ENCODE results near the gene FITM1.

The FITM1 gene

DNA sequence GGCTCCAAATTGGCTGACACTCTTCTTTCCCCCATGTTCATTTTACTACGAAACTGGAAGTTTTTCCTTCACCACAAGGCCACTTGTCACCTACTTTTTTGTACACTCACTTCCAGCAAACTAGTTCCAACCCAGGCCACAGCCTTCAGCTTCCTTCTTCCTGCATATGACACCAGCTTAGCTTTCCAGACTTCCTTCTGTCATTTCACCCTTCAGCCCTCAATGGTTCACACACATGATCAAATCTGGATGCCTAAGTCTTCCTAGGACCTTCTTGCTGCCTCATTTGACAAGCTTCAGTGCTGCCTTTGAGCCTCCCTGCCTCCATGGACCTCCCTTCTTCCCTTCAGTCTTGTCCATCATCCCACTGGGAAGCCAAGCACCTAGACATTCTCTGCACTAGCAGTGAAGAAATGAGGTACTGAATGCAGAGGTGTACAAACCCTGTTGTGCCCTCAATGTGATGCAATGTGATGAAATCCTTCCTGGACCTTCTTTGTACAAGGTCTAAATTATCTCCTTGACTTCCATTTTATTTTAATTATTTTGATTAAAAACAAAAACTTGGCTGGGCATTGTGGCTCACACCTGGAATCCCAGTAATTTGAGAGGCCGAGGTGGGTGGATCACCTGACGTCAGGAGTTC, 37.1 kb downstream of the FITM1 start:
- no peak for FAIRE-seq

DNA sequence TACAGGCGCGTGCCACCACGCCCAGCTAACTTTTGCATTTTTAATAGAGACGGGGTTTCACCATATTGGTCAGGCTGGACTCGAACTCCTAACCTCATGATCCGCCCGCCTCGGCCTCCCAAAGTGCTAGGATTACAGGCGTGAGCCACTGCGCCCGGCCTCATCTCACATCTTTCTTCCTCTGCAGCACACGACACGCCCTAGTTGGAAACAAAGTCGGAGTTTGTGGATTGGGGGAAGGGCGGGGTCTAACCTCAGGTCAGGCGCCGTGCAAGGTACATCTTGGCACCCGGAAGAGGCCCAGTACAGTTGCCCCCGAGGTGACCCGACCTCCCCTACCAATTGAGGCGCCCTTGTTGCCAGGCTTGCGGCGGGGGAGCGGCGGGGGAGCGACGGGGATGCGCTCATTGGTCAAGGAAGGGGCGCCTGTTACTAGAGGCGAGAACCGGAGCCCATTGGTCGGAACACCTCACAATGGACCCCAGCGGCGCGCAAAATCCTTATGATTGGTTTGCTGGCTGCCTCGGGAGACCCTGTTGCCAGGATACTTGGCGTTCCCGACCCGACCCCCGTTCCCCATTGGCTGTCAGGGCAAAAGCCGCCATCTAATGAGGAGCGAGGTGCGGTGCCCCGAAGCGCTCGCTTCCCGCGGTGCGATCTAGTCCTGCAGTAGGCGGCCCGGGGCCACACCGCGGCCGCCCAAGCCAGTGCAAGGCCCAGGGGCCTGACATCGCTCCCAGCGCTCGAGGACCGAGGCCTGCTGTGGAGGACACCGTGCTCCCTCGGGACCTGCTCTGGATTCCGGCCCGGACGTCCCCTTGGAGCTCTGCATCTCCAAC, 41.2 kb downstream of the FITM1 start, which contains the start of gene REC8:
REC8 (plus strand) TSS at position 659 of the 839 bp plus-strand sequence. CDS start 473 bp downstream, outside the sequence.
- no peak for FAIRE-seq

DNA sequence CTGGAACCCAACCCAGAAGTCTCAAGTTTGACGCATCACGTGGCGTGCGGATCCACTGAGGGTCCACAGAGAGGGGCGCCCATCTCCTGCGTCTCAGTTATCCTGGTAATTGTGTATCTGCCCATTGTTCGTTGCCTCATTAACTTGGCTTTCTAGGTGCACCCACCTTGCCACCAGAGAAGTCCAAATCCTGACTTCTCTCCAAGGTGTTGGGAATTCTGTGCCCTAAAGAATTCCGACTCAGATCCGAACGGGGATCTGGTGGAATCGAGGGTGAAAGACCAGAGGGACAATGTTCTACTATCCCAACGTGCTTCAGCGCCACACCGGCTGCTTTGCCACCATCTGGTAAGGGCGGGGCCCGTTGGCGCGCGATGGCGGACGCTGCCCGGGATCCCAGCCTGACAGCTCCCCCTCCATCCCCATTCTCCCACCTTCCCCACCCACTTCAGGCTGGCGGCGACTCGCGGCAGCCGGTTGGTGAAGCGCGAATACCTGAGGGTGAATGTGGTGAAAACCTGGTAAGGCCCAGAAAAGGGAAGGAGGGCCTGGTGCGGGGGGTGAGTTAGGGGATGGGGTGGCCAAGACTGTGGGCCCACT, 41.9 kb downstream of the FITM1 start:
- FAIRE-seq, result no peak

DNA sequence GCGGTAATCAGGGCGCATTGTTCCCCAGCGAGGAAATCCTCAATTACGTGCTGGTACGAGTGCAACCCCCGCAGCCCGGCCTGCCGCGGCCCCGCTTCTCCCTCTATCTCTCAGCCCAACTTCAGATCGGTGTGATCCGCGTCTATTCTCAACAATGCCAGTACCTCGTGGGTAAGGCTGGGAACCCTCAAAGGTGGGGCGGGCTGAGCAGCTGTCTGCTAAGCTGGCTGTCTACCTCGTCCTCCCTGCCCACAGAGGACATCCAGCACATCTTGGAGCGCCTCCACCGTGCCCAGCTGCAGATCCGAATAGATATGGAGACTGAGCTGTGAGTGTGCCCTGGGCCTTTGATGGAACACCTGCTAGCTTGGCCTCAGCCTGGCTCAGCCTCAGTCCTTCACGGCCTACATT, 42.4 kb downstream of the FITM1 start:
- no peak for FAIRE-seq

DNA sequence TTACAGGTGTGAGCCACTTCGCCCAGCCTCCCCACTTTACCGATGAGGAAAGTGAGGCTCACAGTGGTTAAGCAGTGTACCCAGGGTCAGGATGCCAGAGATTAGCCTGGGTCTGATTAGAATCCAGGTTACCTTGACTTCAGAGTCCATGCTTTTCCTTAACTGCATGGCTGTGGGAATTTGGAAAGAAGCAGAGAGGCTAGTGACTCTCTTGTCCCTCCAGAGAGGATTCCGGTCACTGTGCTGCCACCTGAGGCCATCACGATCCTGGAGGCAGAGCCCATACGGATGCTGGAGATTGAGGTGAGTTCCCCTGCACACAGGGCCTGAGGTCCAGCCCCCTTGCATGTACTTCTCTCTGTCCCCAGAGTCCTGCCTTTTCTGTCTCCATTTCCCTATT, 46.1 kb downstream of the FITM1 start:
- no peak for FAIRE-seq

DNA sequence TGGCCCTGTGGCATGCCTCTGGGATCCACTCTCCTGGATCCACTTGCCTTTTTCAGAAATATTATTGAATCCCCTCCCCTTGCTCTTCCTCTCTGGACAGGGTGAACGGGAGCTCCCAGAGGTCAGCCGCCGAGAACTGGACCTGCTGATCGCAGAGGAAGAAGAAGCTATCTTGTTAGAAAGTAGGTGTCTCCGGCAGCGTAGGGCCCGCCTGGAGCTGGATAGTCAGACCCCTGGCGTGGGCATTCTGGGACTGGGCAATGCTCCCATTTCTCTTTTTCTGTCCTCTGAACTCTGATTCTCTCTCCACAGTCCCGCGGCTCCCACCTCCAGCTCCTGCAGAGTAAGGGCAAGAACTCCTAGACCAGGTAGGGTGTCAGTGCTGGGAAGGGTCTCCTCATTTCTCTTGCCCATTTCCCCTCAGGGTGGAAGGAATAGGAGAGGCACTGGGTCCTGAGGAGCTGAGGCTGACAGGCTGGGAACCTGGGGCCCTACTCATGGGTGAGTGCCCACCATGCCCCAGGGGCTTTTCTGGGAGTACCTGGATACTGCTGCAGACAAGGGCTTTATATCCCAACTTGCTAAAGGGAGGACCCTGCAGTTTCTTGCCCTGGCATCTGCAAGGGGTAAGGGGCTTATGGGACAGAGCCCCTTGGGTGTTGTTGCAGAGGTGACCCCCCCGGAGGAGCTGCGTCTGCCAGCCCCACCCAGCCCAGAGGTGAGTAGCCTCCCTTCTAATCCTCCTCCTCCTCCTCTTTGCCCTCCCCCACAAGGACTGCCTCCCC, 46.8 kb downstream of the FITM1 start:
- no peak for FAIRE-seq

DNA sequence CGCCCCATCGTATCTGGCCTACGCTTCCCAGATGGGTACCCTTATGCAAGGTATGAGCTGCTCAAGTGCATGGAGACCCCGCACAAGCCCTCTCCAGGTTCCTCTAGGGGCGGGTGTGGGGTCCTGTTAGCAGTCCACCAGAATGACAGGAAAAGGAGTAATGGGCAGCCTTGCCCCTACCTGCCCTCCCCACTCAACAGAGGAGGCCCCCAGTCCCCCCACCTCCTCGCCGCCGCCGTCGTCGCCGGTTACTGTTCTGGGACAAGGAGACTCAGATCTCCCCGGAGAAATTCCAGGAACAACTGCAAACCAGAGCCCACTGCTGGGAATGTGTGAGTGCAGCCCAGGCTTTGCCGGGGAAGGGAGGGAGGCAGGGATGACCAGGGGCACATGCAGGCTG, 47.4 kb downstream of the FITM1 start:
- FAIRE-seq, result no peak

DNA sequence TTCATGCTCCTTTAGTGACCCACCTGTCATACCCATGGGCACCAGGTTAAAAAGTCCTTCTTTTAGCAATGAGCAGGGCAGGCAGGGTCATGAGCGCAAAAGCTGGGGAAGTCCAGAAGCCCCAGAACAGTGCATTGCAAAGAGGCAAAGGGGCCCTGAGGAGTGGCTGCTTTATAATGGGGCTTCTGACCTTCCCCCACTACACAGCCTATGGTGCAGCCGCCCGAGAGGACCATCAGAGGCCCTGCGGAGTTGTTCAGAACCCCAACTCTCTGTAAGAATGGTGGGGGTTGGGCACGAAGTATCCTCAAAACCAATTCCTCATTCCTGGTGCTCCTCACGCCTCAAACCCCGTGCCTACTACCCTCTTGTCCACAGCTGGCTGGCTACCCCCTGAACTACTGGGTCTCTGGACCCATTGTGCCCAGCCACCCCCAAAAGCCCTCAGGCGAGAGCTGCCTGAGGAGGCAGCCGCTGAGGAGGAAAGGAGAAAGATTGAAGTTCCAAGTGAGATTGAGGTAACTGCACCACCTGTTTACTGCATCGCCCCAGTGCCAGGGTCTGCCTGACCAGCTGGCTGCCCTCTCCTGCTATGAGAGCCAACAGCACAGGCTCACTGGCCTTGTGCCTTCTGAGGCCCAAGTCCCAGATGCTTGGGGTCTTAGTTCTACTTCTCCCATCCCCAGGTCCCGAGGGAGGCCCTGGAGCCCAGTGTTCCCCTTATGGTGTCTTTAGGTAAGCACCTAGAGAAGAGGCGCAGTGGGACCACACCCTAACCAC, 48.1 kb downstream of the FITM1 start:
- FAIRE-seq, result no peak

DNA sequence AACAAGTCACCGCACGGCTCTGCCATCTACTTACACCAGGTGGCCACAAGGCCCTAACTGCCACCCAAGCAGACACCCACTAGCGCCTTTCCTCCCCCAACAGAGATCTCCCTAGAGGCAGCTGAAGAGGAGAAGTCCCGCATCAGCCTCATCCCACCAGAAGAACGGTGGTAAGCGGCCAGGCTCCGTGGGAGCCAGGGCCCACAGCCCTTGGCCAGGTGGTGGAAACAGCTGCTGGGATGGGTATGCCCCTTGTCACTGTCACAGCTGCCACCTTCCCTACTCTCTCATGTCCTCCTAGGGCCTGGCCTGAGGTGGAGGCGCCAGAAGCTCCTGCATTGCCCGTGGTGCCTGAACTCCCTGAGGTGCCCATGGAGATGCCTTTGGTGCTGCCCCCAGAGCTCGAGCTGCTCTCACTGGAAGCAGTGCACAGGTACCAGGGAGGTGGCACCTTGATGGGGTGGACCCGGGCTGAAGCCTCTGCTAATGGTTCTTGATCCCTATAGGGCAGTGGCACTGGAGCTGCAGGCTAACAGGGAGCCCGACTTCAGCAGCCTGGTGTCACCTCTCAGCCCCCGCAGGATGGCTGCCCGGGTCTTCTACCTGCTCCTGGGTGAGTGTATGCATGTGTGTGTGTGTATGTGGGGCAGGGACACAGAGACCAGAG, 49.0 kb downstream of the FITM1 start:
- FAIRE-seq, result no peak

DNA sequence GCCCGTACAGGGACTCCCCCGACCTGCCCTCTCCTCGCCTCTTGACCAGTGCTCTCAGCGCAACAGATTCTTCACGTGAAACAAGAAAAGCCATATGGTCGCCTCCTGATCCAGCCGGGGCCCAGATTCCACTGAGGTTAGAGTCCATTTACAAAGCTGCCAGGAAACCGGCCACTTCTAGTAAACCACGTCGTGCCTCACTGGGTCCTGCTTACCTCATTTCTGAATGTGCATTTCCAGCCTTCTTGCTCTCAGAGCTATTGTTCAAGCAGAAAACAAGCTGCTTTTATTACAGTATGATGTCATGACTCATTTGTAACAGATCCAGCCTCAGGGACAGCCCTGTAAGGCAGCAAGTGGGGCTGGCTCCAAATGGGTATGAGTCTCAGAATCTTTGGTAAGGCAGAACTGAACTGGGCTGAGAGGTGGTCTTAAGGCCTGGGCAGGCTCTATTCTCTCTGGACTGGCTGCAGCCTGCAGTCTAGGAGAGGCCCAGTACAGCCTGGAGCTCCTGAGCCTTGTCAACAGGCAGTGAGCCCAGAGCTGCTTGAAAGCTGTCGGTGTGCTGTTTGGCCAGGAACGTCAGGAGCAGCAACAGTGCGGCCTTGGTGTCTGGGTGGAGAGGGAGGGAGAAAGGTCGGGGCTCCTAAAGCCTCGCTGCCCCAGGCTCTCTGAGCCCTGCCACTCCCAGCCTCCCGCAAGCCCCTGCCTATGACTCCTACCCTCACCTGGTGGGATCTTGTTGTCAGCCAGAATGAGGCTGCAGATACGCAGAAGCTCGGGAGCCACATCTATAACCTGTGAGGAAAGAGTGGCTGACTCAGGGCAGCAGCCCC, 49.7 kb downstream of the FITM1 start:
- no peak for FAIRE-seq

DNA sequence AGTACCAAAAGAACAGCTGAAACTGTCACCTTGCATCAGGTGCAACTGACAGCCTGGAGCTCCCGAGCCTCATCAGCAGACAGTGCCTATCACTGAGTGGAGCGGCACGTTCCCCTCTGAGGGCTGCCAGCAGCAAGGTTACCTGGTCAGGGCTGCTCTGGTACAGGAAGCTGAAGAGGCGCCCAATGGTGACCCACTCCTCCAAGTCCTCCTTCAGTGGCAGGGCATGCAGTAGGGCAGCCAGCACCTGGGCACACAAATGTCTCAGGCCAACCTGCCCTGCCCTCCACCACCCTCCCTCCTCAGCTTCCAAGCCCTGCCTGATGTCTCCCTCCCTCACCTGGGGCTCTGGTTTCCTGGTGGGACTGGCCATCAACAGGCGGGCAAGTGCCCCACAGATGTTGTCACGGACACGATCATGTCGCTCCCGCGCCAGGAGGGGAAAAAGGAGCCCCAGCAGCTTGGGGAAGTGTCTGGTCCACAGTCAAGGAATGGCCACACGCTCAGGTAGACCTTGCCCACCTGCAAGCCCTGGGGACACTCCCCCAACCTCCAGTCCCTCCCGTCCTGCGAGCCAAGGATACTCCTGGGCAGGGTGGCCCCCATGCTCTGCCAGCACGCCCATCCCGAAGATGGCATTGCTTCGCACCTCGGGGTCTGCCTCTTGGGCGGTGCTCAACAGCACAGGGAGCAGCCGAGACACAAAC, 51.1 kb downstream of the FITM1 start:
- FAIRE-seq, result no peak

Measured in TTC549 (cell line).